Measurements from ENCODE around the gene TBC1D5.

TBC1D5 gene

GRCh38 chr3:17339132-17339575 is 403.3 kb downstream of the TBC1D5 start:
- DNase-seq = no peak

GRCh38 chr3:17336291-17336690 is 406.1 kb downstream of the TBC1D5 start:
- DNase-seq = no peak

- no peak for DNase-seq
Measured at GRCh38 chr3:17333893-17334292, 408.5 kb downstream of the TBC1D5 start.

GRCh38 chr3:17333446-17333845 is 409.0 kb downstream of the TBC1D5 start:
- no peak for DNase-seq

- DNase-seq = no peak
Measured at GRCh38 chr3:17330660-17331059, 411.8 kb downstream of the TBC1D5 start.

GRCh38 chr3:17329927-17330326 is 412.5 kb downstream of the TBC1D5 start:
- no peak for DNase-seq

GRCh38 chr3:17322106-17322793 is 420.2 kb downstream of the TBC1D5 start:
- peak in 2 of 5 donors; percentile 1 to 22 for DNase-seq

GRCh38 chr3:17320266-17320665 is 422.2 kb downstream of the TBC1D5 start:
- no peak for DNase-seq

- DNase-seq = no peak
Measured at GRCh38 chr3:17315897-17316296, 426.5 kb downstream of the TBC1D5 start.

GRCh38 chr3:17314171-17314570 is 428.3 kb downstream of the TBC1D5 start:
- no peak for DNase-seq

- no peak for DNase-seq
Measured at GRCh38 chr3:17313746-17314145, 428.7 kb downstream of the TBC1D5 start.

- no peak for DNase-seq
Measured at GRCh38 chr3:17310983-17311382, 431.4 kb downstream of the TBC1D5 start.

GRCh38 chr3:17307887-17308286 is 434.5 kb downstream of the TBC1D5 start:
- DNase-seq = no peak

GRCh38 chr3:17307482-17307881 is 434.9 kb downstream of the TBC1D5 start:
- no peak for DNase-seq

- no peak for DNase-seq
Measured at GRCh38 chr3:17304969-17305368, 437.5 kb downstream of the TBC1D5 start.

- DNase-seq = no peak
Measured at GRCh38 chr3:17302774-17303173, 439.7 kb downstream of the TBC1D5 start.

- no peak for DNase-seq
Measured at GRCh38 chr3:17302170-17302569, 440.3 kb downstream of the TBC1D5 start.

GRCh38 chr3:17301271-17301670 is 441.2 kb downstream of the TBC1D5 start:
- DNase-seq = peak in 1 of 5 donors; percentile 5

- DNase-seq = no peak
Measured at GRCh38 chr3:17300441-17300840, 442.0 kb downstream of the TBC1D5 start.

- no peak for DNase-seq
Measured at GRCh38 chr3:17298038-17298437, 444.4 kb downstream of the TBC1D5 start.

GRCh38 chr3:17292556-17292955 is 449.9 kb downstream of the TBC1D5 start:
- no peak for DNase-seq

- DNase-seq = no peak
Measured at GRCh38 chr3:17290894-17291293, 451.5 kb downstream of the TBC1D5 start.

GRCh38 chr3:17288839-17289399 is 453.5 kb downstream of the TBC1D5 start:
- no peak for DNase-seq

GRCh38 chr3:17287006-17287689 is 455.3 kb downstream of the TBC1D5 start:
- DNase-seq = no peak

Measured in T-helper 1 cell (primary cell).